MM.1S (cell line): ENCODE results near the gene ZXDC.

ENCODE experiments used
- DNase-seq: peaks from one replicate; pipeline ENCODE4 v3.0.0-alpha.2; 2015
- H2AFZ ChIP-seq: fragments of 300-600 bp; sonication (generic); 2 replicates; pipeline ENCODE4 v1.6.0; 2016; ENCODE audit warnings: antibody characterized with exemption, low read length
- H3F3A ChIP-seq: fragments of 300-600 bp; sonication (generic); 2 replicates; pipeline ENCODE4 v1.6.1; 2016; ENCODE audit warnings: mild to moderate bottlenecking, antibody characterized with exemption, low read length, moderate library complexity, mixed read lengths; ENCODE audit not compliant: insufficient read depth
- H3K27ac ChIP-seq: fragments of 300-600 bp; sonication (generic); 2 replicates; pipeline ENCODE4 v1.5.1; 2016; ENCODE audit warnings: mild to moderate bottlenecking, low read length
- H3K27me3 ChIP-seq: fragments of 300-600 bp; sonication (generic); replicated peaks from 2 replicates; pipeline ENCODE4 v1.6.0; 2016; ENCODE audit warnings: low read length; ENCODE audit not compliant: insufficient read depth
- H3K36me3 ChIP-seq: fragments of 300-600 bp; sonication (generic); replicated peaks from 2 replicates; pipeline ENCODE4 v1.6.1; 2016; ENCODE audit warnings: mild to moderate bottlenecking, low read length, mixed read lengths; ENCODE audit not compliant: insufficient read depth
- H3K4me1 ChIP-seq: fragments of 300-600 bp; sonication (generic); 2 replicates; pipeline ENCODE4 v1.6.1; 2016; ENCODE audit warnings: low read length, mixed read lengths
- H3K4me2 ChIP-seq: fragments of 300-600 bp; sonication (generic); 2 replicates; pipeline ENCODE4 v1.6.0; 2016; ENCODE audit warnings: low read depth, low read length
- H3K4me3 ChIP-seq: fragments of 300-600 bp; sonication (generic); 2 replicates; pipeline ENCODE4 v1.5.1; 2016; ENCODE audit warnings: low read length, mixed read lengths
- H3K79me2 ChIP-seq: fragments of 300-600 bp; sonication (generic); 2 replicates; pipeline ENCODE4 v1.6.1; 2016; ENCODE audit warnings: mixed run types, low read length, mixed read lengths
- H3K9ac ChIP-seq: fragments of 300-600 bp; sonication (generic); 2 replicates; pipeline ENCODE4 v1.6.1; 2016; ENCODE audit warnings: low read length, mixed read lengths
- H3K9me2 ChIP-seq: fragments of 300-600 bp; sonication (generic); replicated peaks from 2 replicates; pipeline ENCODE4 v1.6.1; 2016; ENCODE audit warnings: mild to moderate bottlenecking, low read length, mixed read lengths; ENCODE audit not compliant: insufficient read depth
- H3K9me3 ChIP-seq: fragments of 300-600 bp; sonication (generic); replicated peaks from 2 replicates; pipeline ENCODE4 v1.6.1; 2016; ENCODE audit warnings: mild to moderate bottlenecking, low read length, mixed read lengths; ENCODE audit not compliant: insufficient read depth
- H4K20me1 ChIP-seq: fragments of 300-600 bp; sonication (generic); 2 replicates; pipeline ENCODE4 v1.6.1; 2016; ENCODE audit warnings: mild to moderate bottlenecking, low read length, moderate library complexity, mixed read lengths; ENCODE audit not compliant: insufficient read depth
- EZH2 ChIP-seq: fragments of 300-600 bp; sonication (generic); optimal IDR thresholded peaks from 2 replicates; pipeline ENCODE3; 2017; ENCODE audit warnings: low read depth, mild to moderate bottlenecking, antibody characterized with exemption, low read length, mixed read lengths
- EZH2phosphoT487 ChIP-seq: fragments of 300-600 bp; sonication (generic); IDR thresholded peaks from 2 replicates; pipeline ENCODE4 v1.6.1; 2018; ENCODE audit warnings: antibody characterized with exemption, low read length
- TF ChIP-seq, protein P1 (sequence below): fragments of 300-600 bp; sonication (generic); IDR thresholded peaks from 2 replicates; pipeline ENCODE4 v1.5.1; 2016; ENCODE audit warnings: antibody characterized with exemption, low read length, mixed read lengths

The ZXDC gene

DNA sequence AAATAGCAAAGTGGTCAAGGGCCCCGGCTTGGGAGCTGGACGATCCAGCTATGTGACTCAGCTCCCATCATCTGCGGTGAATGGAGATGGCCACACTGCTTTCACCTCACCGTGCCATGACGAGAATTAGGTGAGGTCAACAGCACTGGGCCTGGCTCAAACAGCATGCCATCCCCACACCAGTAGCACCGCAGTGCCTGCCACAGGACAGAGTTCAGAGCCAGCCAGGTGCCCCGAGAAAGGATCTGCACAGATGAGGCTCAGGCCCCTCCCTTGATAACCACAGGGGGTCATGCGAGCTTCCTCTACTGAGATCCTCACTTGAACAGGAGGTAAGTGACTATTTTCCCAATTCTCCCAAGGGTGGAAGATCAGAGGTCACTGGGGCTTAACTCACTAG, 29.4 kb downstream of the ZXDC start:
- DNase-seq = no peak
- H4K20me1 ChIP-seq = no peaks in the 10 kb centered on the region
- H3K27me3 ChIP-seq = no peaks in the 10 kb centered on the region
- TF ChIP-seq EZH2 = no peak
- TF ChIP-seq EZH2phosphoT487 = no peak
- TF ChIP-seq, protein P1, sequence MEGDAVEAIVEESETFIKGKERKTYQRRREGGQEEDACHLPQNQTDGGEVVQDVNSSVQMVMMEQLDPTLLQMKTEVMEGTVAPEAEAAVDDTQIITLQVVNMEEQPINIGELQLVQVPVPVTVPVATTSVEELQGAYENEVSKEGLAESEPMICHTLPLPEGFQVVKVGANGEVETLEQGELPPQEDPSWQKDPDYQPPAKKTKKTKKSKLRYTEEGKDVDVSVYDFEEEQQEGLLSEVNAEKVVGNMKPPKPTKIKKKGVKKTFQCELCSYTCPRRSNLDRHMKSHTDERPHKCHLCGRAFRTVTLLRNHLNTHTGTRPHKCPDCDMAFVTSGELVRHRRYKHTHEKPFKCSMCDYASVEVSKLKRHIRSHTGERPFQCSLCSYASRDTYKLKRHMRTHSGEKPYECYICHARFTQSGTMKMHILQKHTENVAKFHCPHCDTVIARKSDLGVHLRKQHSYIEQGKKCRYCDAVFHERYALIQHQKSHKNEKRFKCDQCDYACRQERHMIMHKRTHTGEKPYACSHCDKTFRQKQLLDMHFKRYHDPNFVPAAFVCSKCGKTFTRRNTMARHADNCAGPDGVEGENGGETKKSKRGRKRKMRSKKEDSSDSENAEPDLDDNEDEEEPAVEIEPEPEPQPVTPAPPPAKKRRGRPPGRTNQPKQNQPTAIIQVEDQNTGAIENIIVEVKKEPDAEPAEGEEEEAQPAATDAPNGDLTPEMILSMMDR = no peak
- H3K9me2 ChIP-seq = no peaks in the 10 kb centered on the region
- H2AFZ ChIP-seq = no peak overlapping the region
- H3K9ac ChIP-seq = no peak overlapping the region
- no peak overlapping the region for H3K4me3 ChIP-seq
- H3K4me2 ChIP-seq = no peak overlapping the region
- H3F3A ChIP-seq = no peaks in the 10 kb centered on the region
- no peaks in the 10 kb centered on the region for H3K79me2 ChIP-seq
- H3K27ac ChIP-seq = no peak overlapping the region
- H3K36me3 ChIP-seq = no peaks in the 10 kb centered on the region
- H3K4me1 ChIP-seq = no peaks in the 10 kb centered on the region
- no peaks in the 10 kb centered on the region for H3K9me3 ChIP-seq

DNA sequence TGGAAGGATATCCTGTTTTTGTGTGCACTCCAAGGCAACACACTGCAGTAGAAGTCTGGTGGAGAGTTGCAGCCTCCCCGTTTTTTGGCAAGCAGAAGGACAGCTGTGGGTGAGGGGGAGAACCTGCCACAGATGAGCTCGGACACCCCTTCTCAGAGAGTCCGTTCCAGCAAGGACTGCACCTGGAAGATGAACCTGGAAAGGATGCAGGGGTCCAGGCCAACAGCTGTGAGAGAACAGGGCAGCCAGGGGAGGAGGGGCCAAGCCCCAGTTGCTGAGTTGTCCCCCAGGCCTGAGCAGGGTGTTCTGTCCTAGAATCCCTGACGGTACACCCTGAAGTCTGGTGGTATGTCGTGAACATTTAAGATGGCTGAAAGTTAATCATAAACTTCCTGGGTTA, 30.2 kb downstream of the ZXDC start:
- H3F3A ChIP-seq = no peaks in the 10 kb centered on the region
- no peaks in the 10 kb centered on the region for H3K4me1 ChIP-seq
- no peaks in the 10 kb centered on the region for H3K79me2 ChIP-seq
- H2AFZ ChIP-seq = no peak overlapping the region
- H3K4me3 ChIP-seq = no peak overlapping the region
- no peak for DNase-seq
- no peaks in the 10 kb centered on the region for H3K36me3 ChIP-seq
- H3K9me2 ChIP-seq = no peaks in the 10 kb centered on the region
- H4K20me1 ChIP-seq = no peaks in the 10 kb centered on the region
- TF ChIP-seq, protein P1 = no peak
- TF ChIP-seq EZH2phosphoT487 (no peak), EZH2 (no peak)
- H3K9ac ChIP-seq = no peak overlapping the region
- no peak overlapping the region for H3K4me2 ChIP-seq
- H3K27ac ChIP-seq = no peak overlapping the region
- no peaks in the 10 kb centered on the region for H3K9me3 ChIP-seq
- no peaks in the 10 kb centered on the region for H3K27me3 ChIP-seq

DNA sequence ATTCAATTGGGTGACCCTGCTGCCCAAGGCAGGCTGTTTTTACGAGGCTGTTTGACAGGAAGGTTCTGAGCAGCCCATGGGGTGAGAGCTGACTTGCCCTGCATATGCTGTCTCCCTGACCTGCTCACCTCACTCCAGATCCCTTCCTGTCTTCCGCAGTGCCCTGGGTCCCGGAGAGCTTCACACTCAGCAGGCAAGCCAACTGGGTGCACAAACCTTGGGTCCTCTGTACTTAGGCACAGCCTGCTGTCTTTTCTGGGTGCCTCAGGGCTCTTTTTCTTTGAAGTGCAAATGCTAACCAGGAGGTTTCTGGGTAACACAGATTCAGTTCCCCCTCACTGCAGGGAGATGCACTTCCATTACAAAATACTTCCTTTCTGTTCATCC, 32.8 kb downstream of the ZXDC start:
- no peak for DNase-seq
- Histone ChIP-seq H3K79me2 (no peaks in the 10 kb centered on the region), H3K4me2 (no peak overlapping the region), H2AFZ (no peak overlapping the region), H3F3A (no peaks in the 10 kb centered on the region), H3K4me3 (no peak overlapping the region), H3K27ac (no peak overlapping the region), H4K20me1 (no peaks in the 10 kb centered on the region), H3K9me2 (no peaks in the 10 kb centered on the region), H3K4me1 (no peaks in the 10 kb centered on the region), H3K27me3 (no peaks in the 10 kb centered on the region), H3K36me3 (no peaks in the 10 kb centered on the region), H3K9ac (no peak overlapping the region), H3K9me3 (no peaks in the 10 kb centered on the region)
- TF ChIP-seq EZH2phosphoT487 (no peak), EZH2 (no peak)
- TF ChIP-seq, protein P1 = no peak
